ENCODE results near the gene MECP2.

GRCh38 chrX:154116426-154117211 is 19.1 kb upstream of the MECP2 start:
- TF ChIP-seq CSDC2 (CRISPR knock-in tag; IDR thresholded peaks at IDR 0.05): no peak
- no peak for TF ChIP-seq CREB5 (CRISPR knock-in tag; IDR thresholded peaks at IDR 0.05; ENCODE audit: low read depth)
- no peak for TF ChIP-seq ZNF8 (CRISPR knock-in tag; IDR thresholded peaks at IDR 0.05)
- TF ChIP-seq ARNTL (CRISPR knock-in tag; IDR thresholded peaks at IDR 0.05; ENCODE audit: borderline replicate concordance, low read depth): no peak
- no peak for TF ChIP-seq ZFP30 (CRISPR knock-in tag; IDR thresholded peaks at IDR 0.05)
- TF ChIP-seq, protein P1, sequence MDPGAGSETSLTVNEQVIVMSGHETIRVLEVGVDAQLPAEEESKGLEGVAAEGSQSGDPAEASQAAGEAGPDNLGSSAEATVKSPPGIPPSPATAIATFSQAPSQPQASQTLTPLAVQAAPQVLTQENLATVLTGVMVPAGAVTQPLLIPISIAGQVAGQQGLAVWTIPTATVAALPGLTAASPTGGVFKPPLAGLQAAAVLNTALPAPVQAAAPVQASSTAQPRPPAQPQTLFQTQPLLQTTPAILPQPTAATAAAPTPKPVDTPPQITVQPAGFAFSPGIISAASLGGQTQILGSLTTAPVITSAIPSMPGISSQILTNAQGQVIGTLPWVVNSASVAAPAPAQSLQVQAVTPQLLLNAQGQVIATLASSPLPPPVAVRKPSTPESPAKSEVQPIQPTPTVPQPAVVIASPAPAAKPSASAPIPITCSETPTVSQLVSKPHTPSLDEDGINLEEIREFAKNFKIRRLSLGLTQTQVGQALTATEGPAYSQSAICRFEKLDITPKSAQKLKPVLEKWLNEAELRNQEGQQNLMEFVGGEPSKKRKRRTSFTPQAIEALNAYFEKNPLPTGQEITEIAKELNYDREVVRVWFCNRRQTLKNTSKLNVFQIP (CRISPR knock-in tag; IDR thresholded peaks at IDR 0.05; ENCODE audit: borderline replicate concordance, low read depth): no peak
- TF ChIP-seq OSR1 (CRISPR knock-in tag; IDR thresholded peaks at IDR 0.05): no peak
- TF ChIP-seq ZC3H10 (CRISPR knock-in tag; IDR thresholded peaks at IDR 0.05): no peak
- no peak for TF ChIP-seq ZNF70 (CRISPR knock-in tag; IDR thresholded peaks at IDR 0.05)
- no peak for TF ChIP-seq ZNF565 (CRISPR knock-in tag; conservative IDR thresholded peaks at IDR 0.05; ENCODE audit: low read depth)
- no peak for TF ChIP-seq RARB (CRISPR knock-in tag; IDR thresholded peaks at IDR 0.05)

Measured in SK-N-SH treated with all-trans-retinoic acid at 6 μM for 48 hours (cell line).